Panc1 (cell line): Measurements from ENCODE around the gene POFUT2. TPM values are rescaled to one million over a fixed set of nuclear protein-coding genes. Genes with fewer than 3 reads are reported as not detected.
A peak's percentile ranks its signal among the peaks of the same experiment; 100 is the strongest.

Source experiments
- ATAC-seq: fragments of 200-7000 bp; cut with Tn5 transposase; 2 replicates; pipeline ENCODE4 v1.9.1; 2020; ENCODE audit warnings: mild to moderate bottlenecking, moderate library complexity
- BruUV-seq: library from RNA; stranded (reverse); fragments of 400-500 nt; replicated peaks from 2 replicates; lab custom pipeline; 2021; lab: Mats Ljungman, UMichigan
- CTCF ChIA-PET: fragments of 300-600 bp; sonication (Branson Sonifier 250); formaldehyde crosslinking; loops from one replicate; lab custom pipeline; 2022; ENCODE audit warnings: antibody characterized with exemption; lab: Charles Lee
- POLR2A ChIA-PET: fragments of 300-600 bp; sonication (Branson Sonifier 250); formaldehyde crosslinking; loops from one replicate; lab custom pipeline; 2022; ENCODE audit warnings: antibody characterized with exemption; lab: Charles Lee
- DNase-seq: peaks from one replicate; pipeline ENCODE4 v3.0.0-alpha.2; 2010; ENCODE audit warnings: low read depth, low spot score
- H3K27ac ChIP-seq: 2 replicates; pipeline ENCODE4 v1.5.1; 2011; ENCODE audit warnings: mild to moderate bottlenecking, low read length, inconsistent platforms
- H3K27me3 ChIP-seq: fragments of 200-500 bp; sonication (Bioruptor generic); 2 replicates; pipeline ENCODE4 v1.6.0; 2014; ENCODE audit warnings: low read length, inconsistent platforms; ENCODE audit not compliant: control insufficient read depth, insufficient read depth
- H3K36me3 ChIP-seq: fragments of 200-500 bp; sonication (Bioruptor generic); 2 replicates; pipeline ENCODE4 v1.5.1; 2014; ENCODE audit warnings: inconsistent platforms, mild to moderate bottlenecking, low read length, moderate library complexity; ENCODE audit not compliant: control insufficient read depth, insufficient read depth
- H3K4me1 ChIP-seq: 2 replicates; pipeline ENCODE4 v1.5.1; 2011; ENCODE audit warnings: inconsistent platforms, mild to moderate bottlenecking, low read length, moderate library complexity; ENCODE audit not compliant: control insufficient read depth, insufficient read depth
- H3K4me3 ChIP-seq, 2 experiments: 2 replicates each; pipeline ENCODE4 v1.5.1; 2011 to 2012; ENCODE audit warnings: low read depth in 2 of 2, low read length in 2 of 2, mild to moderate bottlenecking in 2 of 2, inconsistent platforms in 1 of 2, moderate library complexity in 1 of 2
- H3K9me3 ChIP-seq: fragments of 200-500 bp; sonication (Bioruptor generic); 2 replicates; pipeline ENCODE4 v1.5.1; 2014; ENCODE audit warnings: low read depth, mild to moderate bottlenecking, inconsistent platforms, low read length, moderate library complexity; ENCODE audit not compliant: control insufficient read depth, insufficient read depth
- CTCF ChIP-seq: fragments of 450-650 bp; IDR thresholded peaks from 2 replicates; pipeline ENCODE4 v1.5.1; 2017; ENCODE audit warnings: mild to moderate bottlenecking
- POLR2AphosphoS5 ChIP-seq: IDR thresholded peaks from 2 replicates; pipeline ENCODE4 v1.6.1; 2012; ENCODE audit warnings: mild to moderate bottlenecking, low read depth, low read length, moderate library complexity
- REST ChIP-seq, 2 experiments: IDR thresholded peaks; 2 replicates each; pipeline ENCODE4 v1.6.1; 2011 to 2012; ENCODE audit warnings: low read depth in 2 of 2, control low read depth in 1 of 2, low read length in 1 of 2, mild to moderate bottlenecking in 1 of 2, moderate library complexity in 1 of 2; ENCODE audit not compliant: insufficient read depth in 1 of 2
- SIN3A ChIP-seq: IDR thresholded peaks from 2 replicates; pipeline ENCODE4 v1.6.1; 2012; ENCODE audit warnings: low read depth, mild to moderate bottlenecking, low read length, moderate library complexity, borderline replicate concordance; ENCODE audit not compliant: insufficient read depth
- TCF7L2 ChIP-seq: IDR thresholded peaks from 2 replicates; pipeline ENCODE4 v1.6.1; 2011; ENCODE audit warnings: mild to moderate bottlenecking, low read depth, low read length, inconsistent platforms
- in situ Hi-C: cut with HindIII; loops from 2 replicates; pipeline ENCODE4 v1.10.0; 2016; ENCODE audit warnings: low sequenced_read_pairs, low pct_unique_long_range_greater_than_20kb
- intact Hi-C: fragments of 100-400 bp; cut with micrococcal nuclease; formaldehyde crosslinking; loops from one replicate; pipeline ENCODE4 v1.10.0; 2022; ENCODE audit not compliant: unreplicated experiment
- total RNA-seq: library from RNA; stranded (reverse); gene quantifications from one replicate; pipeline ENCODE4 v1.2.1, GENCODE V29; 2021; ENCODE audit not compliant: unreplicated experiment

Gene POFUT2
- total RNA-seq, 1 experiment from 2014 or later, result 59.6 TPM

- Histone ChIP-seq H3K4me1 (peaks cover 70% of the 10 kb centered on the region), H3K9me3 (no peaks in the 10 kb centered on the region), H3K4me3 (no peak overlapping the region), H3K27me3 (no peaks in the 10 kb centered on the region), H3K36me3 (no peaks in the 10 kb centered on the region), H3K27ac (peak overlapping the region; percentile 75)
- no peak for DNase-seq
- TF ChIP-seq POLR2AphosphoS5 (no peak), TCF7L2 (no peak), CTCF (no peak), REST (IDR thresholded peaks at IDR 0.05; ENCODE audit: insufficient read depth in 1 of 2, low read depth in 2 of 2, low read length in 1 of 2) (no peak), SIN3A (no peak)
- CTCF ChIA-PET, result interaction anchor here (1.0 kb wide), 1 partner anchor 24 kb away, joined by 3 read pairs; no protein-coding TSS in a partner anchor
- POLR2A ChIA-PET, result no interaction called here
- BruUV-seq, result no TSS peak
- intact Hi-C loops, result no loop called here
- no peak for ATAC-seq
- in situ Hi-C loops, result no loop called here
Observed at GRCh38 chr21:45332981-45333582, 45.4 kb upstream of the POFUT2 start.

- CTCF ChIA-PET, result no interaction called here
- H3K4me1 ChIP-seq, result peaks cover 75% of the 10 kb centered on the region
- no peak overlapping the region for H3K4me3 ChIP-seq
- no peaks in the 10 kb centered on the region for H3K27me3 ChIP-seq
- POLR2A ChIA-PET, result no interaction called here
- TF ChIP-seq REST (IDR thresholded peaks at IDR 0.05; ENCODE audit: insufficient read depth in 1 of 2, low read depth in 2 of 2, low read length in 1 of 2), result no peak
- no peak for TF ChIP-seq SIN3A
- no peak for TF ChIP-seq TCF7L2
- no peak for TF ChIP-seq CTCF
- no peak for TF ChIP-seq POLR2AphosphoS5
- peak overlapping the region; percentile 75 for H3K27ac ChIP-seq
- DNase-seq (no peak), ATAC-seq (no peak)
- no peaks in the 10 kb centered on the region for H3K36me3 ChIP-seq
- BruUV-seq, result no TSS peak
- intact Hi-C loops (no loop called here), in situ Hi-C loops (no loop called here)
- H3K9me3 ChIP-seq, result no peaks in the 10 kb centered on the region
Observed at GRCh38 chr21:45332415-45332814, 44.7 kb upstream of the POFUT2 start.
